GM23248 (cell line): ENCODE data around the gene NTNG1.

Experiments
- EZH2 ChIP-seq: fragments of 200-600 bp; sonication (generic); IDR thresholded peaks from 2 replicates; pipeline ENCODE4 v1.6.1; 2018; ENCODE audit warnings: antibody characterized with exemption, mild to moderate bottlenecking; ENCODE audit not compliant: insufficient read depth, poor library complexity, severe bottlenecking
- EZH2phosphoT487 ChIP-seq: fragments of 200-600 bp; sonication (generic); IDR thresholded peaks from 2 replicates; pipeline ENCODE4 v1.6.1; 2018; ENCODE audit warnings: antibody characterized with exemption, moderate library complexity, mild to moderate bottlenecking, low read depth; ENCODE audit not compliant: insufficient read depth

- TF ChIP-seq EZH2 (no peak), EZH2phosphoT487 (no peak)
Observed at GRCh38 chr1:107394301-107394700, 253.5 kb downstream of the NTNG1 start.
